MG63 (cell line): Measurements from ENCODE around the gene VIPR2. TPM values are rescaled to one million over a fixed set of nuclear protein-coding genes. Genes with fewer than 3 reads are reported as not detected.

Experiments
- DNase-seq: peaks from one replicate; pipeline ENCODE4 v3.0.0-alpha.2; 2020
- H3K27me3 ChIP-seq: fragments of 250-450 bp; sonication (Bioruptor Pico); 2 replicates; pipeline ENCODE4 v1.5.1; 2020; ENCODE audit warnings: mild to moderate bottlenecking, moderate library complexity
- H3K36me3 ChIP-seq: fragments of 250-450 bp; sonication (Bioruptor Pico); 2 replicates; pipeline ENCODE4 v1.5.1; 2020; ENCODE audit warnings: mild to moderate bottlenecking, moderate library complexity
- H3K4me3 ChIP-seq: fragments of 250-450 bp; sonication (Bioruptor Pico); 2 replicates; pipeline ENCODE4 v1.5.1; 2020; ENCODE audit warnings: mild to moderate bottlenecking, moderate library complexity
- H3K9me3 ChIP-seq: fragments of 250-450 bp; sonication (Bioruptor Pico); 2 replicates; pipeline ENCODE4 v1.5.1; 2020; ENCODE audit warnings: mild to moderate bottlenecking, moderate library complexity
- total RNA-seq: library from RNA; depleted of rRNA; stranded (reverse); fragments of >200 nt; shearing (Covaris generic); gene quantifications from 2 replicates; pipeline ENCODE4 v1.2.3, GENCODE V29; 2014; ENCODE audit warnings: low replicate concordance

The VIPR2 gene
- total RNA-seq, 1 experiment from 2014 or later: not detected

- DNase-seq: no peak
- H3K4me3 ChIP-seq: no peak overlapping the region
- H3K9me3 ChIP-seq: no peaks in the 10 kb centered on the region
These were observed 66.3 kb downstream of the VIPR2 start for GRCh38 chr7:159078193-159078910.

DNA sequence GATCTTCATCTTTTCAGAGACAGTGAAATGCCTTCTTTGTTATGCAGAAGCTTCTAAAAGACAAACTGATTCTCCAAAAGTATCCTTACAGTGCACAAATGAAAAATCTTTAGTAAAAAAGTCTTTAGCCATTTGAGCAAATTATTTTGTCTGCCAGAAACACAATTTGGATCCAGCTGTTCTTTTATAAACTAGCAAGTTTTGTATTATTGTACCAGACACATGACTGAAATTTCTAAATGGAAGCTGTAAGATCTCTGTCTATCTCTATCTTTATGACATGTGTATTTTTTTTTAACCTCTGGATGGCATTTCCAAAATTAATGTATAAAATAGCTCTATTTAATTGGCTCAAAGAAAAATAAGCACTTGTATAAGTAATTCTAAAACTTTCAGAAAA, 68.3 kb downstream of the VIPR2 start:
- no peaks in the 10 kb centered on the region for H3K27me3 ChIP-seq
- H3K9me3 ChIP-seq: no peaks in the 10 kb centered on the region
- no peaks in the 10 kb centered on the region for H3K36me3 ChIP-seq
- no peak overlapping the region for H3K4me3 ChIP-seq
- DNase-seq: no peak

More at GRCh38 chr7:159078193-159078910, 66.3 kb downstream of the VIPR2 start:
- Histone ChIP-seq H3K36me3 (no peaks in the 10 kb centered on the region), H3K27me3 (no peaks in the 10 kb centered on the region)

DNA sequence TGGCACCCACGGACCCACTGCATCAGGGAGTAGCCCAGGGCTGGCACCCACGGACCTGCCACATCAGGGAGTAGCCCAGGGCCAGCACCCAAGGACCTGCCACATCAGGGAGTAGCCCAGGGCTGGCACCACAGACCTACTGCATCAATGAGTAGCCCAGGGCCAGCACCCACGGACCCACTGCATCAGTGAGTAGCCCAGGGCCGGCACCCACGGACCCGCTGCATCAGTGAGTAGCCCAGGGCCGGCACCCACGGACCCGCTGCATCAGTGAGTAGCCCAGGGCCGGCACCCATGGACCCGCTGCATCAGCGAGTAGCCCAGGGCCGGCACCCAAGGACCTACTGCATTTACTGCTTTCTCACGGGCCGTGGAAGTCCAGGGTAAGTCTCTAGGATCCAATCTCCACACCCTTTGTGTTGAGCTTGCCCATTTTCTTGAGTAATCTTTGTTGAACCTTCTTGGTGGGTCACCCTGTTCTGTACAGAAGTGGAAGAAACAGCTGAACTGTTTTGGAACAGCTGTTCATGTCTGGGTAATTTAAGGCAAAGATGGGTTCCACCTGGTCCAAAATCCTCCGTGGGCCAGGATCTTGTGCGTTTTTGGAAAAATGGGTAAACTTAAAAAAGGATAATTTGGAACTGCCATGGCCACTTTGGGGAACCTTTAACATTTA, 69.0 kb downstream of the VIPR2 start:
- H3K4me3 ChIP-seq: no peak overlapping the region
- no peaks in the 10 kb centered on the region for H3K36me3 ChIP-seq
- no peaks in the 10 kb centered on the region for H3K27me3 ChIP-seq
- no peak for DNase-seq
- no peaks in the 10 kb centered on the region for H3K9me3 ChIP-seq

- DNase-seq: no peak
- Histone ChIP-seq H3K4me3 (no peak overlapping the region), H3K27me3 (no peaks in the 10 kb centered on the region), H3K9me3 (no peaks in the 10 kb centered on the region), H3K36me3 (no peaks in the 10 kb centered on the region)
These were observed 73.4 kb downstream of the VIPR2 start for GRCh38 chr7:159071260-159071659.

DNA sequence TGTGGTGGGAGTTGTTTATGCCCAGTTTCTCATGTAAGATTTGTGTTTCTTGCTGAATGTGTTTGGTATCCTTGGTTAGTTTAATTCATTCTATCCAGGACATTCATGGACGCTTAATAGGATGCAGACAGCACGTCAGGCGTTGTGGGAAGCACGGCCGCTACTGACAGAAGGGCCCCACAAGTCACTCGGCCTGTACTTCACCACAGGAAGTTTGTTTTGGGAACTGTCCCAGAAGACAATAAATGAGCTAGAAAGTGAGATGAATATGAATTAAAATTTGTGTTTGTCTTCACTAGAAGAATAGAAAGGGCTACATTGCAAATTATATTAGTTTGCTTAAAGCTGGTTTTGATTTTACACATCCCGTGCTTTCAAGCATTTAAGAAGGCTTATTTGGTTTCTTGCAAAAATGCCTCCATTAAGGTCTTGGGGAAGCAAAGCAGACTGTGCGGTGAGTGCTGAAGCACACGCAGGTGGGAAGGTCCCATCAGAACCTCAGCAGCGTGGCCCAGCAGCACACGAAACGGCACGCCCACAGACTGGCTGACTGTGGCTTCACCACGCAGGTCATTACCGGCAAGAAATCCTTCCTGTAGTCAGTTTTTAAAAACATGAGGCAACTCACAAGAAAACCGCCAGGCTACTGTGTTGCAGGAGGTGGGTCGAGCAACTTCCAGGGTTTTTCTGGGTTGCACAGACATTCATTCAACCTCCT, 74.1 kb downstream of the VIPR2 start:
- H3K36me3 ChIP-seq: no peaks in the 10 kb centered on the region
- no peaks in the 10 kb centered on the region for H3K9me3 ChIP-seq
- no peak for DNase-seq
- H3K4me3 ChIP-seq: no peak overlapping the region
- no peaks in the 10 kb centered on the region for H3K27me3 ChIP-seq

- no peak for DNase-seq
- H3K27me3 ChIP-seq: no peaks in the 10 kb centered on the region
- no peak overlapping the region for H3K4me3 ChIP-seq
- H3K36me3 ChIP-seq: no peaks in the 10 kb centered on the region
- H3K9me3 ChIP-seq: no peaks in the 10 kb centered on the region
These were observed 75.7 kb downstream of the VIPR2 start for GRCh38 chr7:159068893-159069448.

DNA sequence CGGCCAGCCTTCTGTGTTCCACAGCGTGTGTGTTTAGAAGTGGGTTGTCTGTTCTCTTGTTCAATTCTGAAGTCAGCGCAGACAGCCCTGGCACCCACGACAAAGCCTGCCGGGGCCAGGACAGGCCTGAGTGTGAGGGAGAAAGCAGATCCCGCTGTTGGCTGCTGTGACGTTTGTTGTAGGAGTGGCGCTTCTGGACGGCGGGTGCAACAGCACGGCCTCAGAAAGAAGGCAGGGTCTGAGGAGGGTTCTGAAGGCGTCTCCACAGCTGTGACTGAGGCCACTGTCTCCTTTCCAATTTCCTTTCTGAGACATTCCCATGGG, 76.2 kb downstream of the VIPR2 start:
- Histone ChIP-seq H3K9me3 (no peaks in the 10 kb centered on the region), H3K27me3 (no peaks in the 10 kb centered on the region), H3K36me3 (no peaks in the 10 kb centered on the region), H3K4me3 (no peak overlapping the region)
- no peak for DNase-seq

GRCh38 chr7:159067576-159068487, 76.8 kb downstream of the VIPR2 start:
- no peak for DNase-seq
- Histone ChIP-seq H3K4me3 (no peak overlapping the region), H3K36me3 (no peaks in the 10 kb centered on the region), H3K9me3 (no peaks in the 10 kb centered on the region), H3K27me3 (no peaks in the 10 kb centered on the region)

DNA sequence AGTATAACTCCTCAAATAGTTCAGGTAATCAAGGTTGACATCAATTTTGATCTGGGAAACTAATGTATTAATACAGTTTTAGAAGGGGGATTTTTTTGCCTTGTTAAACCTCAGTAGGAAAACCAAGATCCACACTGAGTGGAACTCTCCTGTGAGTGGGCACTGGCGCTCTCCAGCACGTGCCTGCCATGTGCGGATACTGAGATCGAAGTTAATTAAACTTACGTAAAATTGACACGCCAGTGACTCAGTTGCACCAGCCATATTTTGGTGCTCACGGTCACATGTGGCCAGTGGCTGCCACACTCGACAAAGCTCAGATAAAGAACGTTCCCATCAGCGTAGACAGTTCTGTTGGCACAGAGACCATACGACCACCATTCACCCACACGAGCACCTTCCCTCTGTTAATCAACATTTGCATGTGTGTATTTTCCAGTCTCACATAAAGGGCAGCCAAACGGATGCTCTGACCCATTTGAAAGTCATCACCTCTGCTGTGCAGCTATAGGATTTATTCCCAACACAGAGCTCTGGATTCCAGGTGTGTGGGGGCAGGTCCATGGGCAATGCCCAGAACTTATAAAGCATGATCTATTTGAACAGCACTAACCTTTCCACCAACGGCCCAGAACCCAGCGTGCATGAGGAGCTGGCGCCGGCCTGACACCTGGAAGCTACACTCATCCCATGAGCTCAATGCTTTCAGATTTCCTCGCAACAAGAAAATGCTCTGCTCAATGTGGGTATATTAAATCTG, 77.7 kb downstream of the VIPR2 start:
- Histone ChIP-seq H3K36me3 (no peaks in the 10 kb centered on the region), H3K4me3 (no peak overlapping the region), H3K27me3 (no peaks in the 10 kb centered on the region), H3K9me3 (no peaks in the 10 kb centered on the region)
- no peak for DNase-seq

DNA sequence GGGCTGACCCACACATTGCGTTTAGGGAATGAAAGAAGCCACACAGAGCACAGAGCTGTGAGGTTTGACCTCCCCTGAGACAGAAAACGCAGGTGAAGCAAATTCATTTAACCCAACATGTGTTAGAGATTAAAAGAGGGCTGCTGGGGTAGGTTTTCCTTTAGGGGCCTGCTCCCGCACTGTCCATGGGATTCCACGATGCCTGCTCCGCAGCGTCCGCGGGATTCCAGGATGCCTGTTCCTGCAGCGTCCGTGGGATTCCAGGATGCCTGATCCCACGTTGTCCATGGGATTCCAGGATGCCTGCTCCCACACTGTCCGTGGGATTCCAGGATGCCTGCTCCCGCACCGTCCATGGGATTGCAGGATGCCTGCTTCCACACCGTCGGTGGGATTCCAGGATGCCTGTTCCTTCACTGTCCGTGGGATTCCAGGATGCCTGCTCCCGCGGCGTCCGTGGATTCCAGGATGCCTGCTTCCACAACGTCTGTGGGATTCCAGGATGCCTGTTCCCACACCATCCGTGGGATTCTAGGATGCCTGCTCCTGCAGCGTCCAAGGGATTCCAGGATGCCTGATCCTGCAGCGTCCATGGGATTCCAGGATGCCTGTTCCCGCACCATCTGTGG, 78.7 kb downstream of the VIPR2 start:
- H3K9me3 ChIP-seq: no peaks in the 10 kb centered on the region
- no peak overlapping the region for H3K4me3 ChIP-seq
- DNase-seq: no peak
- no peaks in the 10 kb centered on the region for H3K36me3 ChIP-seq
- H3K27me3 ChIP-seq: no peaks in the 10 kb centered on the region

- no peaks in the 10 kb centered on the region for H3K36me3 ChIP-seq
- no peaks in the 10 kb centered on the region for H3K27me3 ChIP-seq
- no peak for DNase-seq
- no peak overlapping the region for H3K4me3 ChIP-seq
- no peaks in the 10 kb centered on the region for H3K9me3 ChIP-seq
These were observed 79.7 kb downstream of the VIPR2 start for GRCh38 chr7:159064816-159065510.

- H3K36me3 ChIP-seq: no peaks in the 10 kb centered on the region
- no peaks in the 10 kb centered on the region for H3K9me3 ChIP-seq
- no peak overlapping the region for H3K4me3 ChIP-seq
- H3K27me3 ChIP-seq: no peaks in the 10 kb centered on the region
- DNase-seq: no peak
These were observed 80.4 kb downstream of the VIPR2 start for GRCh38 chr7:159064121-159064815.

GRCh38 chr7:159063046-159063840, 81.4 kb downstream of the VIPR2 start:
- no peaks in the 10 kb centered on the region for H3K9me3 ChIP-seq
- no peak overlapping the region for H3K4me3 ChIP-seq
- H3K27me3 ChIP-seq: no peaks in the 10 kb centered on the region
- no peak for DNase-seq
- H3K36me3 ChIP-seq: no peaks in the 10 kb centered on the region

DNA sequence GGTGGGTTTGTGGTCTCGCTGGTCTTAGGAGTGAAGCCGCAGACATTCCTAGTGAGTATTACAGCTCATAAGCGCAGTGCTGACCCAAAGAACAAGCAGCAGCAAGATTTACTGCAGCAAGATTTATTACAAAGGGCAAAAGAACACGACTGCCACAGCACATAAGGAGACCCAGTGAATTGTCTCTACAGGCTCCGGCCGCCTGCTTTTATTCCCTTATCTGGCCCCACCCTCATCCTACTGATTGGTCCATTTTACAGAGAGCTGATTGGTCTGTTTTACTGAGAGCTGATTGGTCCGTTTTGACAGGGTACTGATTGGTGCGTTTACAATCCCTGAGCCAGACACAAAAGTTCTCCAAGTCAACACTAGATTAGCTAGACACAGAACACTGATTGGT, 82.1 kb downstream of the VIPR2 start:
- Histone ChIP-seq H3K9me3 (no peaks in the 10 kb centered on the region), H3K4me3 (no peak overlapping the region)
- no peak for DNase-seq

More for the DNA sequence above, 82.1 kb downstream of the VIPR2 start:
- H3K27me3 ChIP-seq: no peaks in the 10 kb centered on the region
- no peaks in the 10 kb centered on the region for H3K36me3 ChIP-seq
